GM10847 (cell line): ENCODE measurements around the gene PFKL.

Experiments used
- POLR2A ChIP-seq: IDR thresholded peaks from 2 replicates; pipeline ENCODE4 v1.6.1; 2011; ENCODE audit not compliant: insufficient read length; ENCODE audit errors: extremely low read depth

The PFKL gene

DNA sequence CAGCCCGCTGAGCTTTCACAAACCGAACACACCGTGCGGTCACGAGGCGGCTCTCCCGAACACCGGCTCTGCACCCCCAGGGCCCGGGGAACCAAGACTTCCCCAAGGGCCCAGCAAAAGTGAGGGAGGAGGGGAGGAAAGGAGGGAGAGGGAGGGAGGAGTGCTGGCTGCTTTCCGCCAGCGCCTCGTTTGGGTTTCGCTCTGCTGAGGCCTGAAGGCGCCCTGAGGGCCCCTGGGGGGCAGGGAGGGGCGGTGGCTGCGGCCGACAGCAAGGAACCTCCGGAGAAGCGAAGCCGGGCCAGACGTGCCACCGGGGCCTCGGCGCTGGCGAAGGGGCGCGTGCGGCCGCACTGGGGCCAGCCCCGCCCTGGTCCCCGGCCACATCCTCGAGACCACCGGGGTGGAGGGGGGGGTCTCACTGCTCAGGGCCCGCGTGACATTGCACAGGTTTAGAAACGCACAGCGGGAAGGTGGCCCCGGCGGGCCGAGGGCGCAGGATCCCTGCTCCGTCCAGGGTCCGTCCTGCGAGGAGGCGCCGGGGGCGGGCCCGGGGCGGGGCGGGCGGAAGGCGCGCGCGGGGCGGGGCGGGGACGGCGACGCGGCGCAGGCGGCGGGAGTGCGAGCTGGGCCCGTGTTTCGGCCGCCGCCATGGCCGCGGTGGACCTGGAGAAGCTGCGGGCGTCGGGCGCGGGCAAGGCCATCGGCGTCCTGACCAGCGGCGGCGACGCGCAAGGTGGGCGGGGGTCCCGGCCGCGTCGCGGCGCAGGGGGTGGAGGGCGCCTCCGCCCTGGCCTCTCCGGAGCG lies at the start of gene PFKL:
Gene PFKL (plus strand): TSS at position 596 of the 804 bp plus-strand sequence. CDS start 53 bp downstream, at position 649.
- peak; percentile 46 for TF ChIP-seq POLR2A

DNA sequence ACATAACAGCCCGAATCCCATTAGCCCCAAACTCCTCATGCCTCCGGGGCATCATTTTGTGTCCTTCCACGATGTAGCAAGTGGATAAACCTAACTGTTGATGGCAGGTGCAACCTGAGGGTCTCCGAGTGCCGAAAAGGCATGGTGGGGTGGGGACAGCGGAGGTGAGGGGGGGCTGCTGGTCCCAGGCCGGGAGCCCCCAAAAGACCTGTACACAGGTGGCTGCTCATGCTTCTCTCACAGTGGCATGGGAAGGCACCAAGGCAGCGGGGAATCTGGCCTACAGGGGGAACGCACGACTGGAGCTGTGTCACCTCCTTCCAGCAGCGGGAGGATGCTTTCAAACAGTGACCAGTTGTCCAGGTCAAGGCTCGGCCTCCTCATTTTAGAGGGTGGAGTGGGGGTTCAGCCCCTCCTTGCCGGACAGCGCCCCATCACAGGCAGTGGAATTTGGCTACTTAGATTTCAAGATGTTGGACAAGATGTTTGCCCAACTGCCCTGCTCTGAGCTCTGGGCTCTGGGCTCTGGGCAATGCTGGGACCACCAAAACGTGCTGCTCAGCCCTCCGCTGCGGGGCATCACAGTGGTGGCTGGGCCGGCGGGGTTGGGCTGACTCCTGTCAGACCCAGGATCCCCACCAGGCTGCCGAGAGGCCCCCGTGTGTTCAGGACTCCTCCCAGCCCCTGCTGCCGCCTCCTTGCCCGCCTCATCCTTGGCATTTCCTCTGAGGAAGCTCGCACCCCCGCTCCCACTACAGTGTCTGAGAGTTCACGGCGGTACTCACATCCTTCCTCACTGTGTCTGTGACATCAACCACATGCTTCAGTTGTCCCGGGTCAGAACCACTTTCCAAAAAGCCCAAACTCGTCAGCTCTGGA lies 45.8 kb upstream of the PFKL start:
- no peak for TF ChIP-seq POLR2A

DNA sequence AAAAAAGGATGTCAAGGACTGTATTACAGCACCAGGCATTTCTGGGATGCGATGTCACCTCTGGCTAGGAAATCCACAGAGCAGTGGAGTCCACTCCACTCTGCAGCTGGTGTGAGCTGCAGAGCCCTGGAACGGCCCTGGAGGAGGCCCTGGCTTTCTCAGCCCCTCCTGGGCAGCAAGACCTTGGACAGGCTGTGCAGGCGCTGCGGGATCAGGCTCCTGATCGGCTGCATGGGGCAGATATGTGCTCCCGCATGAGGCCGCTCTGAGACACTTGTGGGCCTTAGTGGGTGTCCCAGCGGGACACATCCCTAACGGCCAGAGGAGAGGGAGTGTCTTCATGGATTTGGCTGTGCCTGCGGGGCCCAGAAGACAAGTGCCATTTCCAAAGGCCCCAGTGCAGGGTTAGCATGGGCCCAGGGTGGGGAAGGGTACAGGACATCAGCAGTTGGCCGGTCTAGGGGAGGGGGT lies 44.3 kb upstream of the PFKL start:
- no peak for TF ChIP-seq POLR2A

- TF ChIP-seq POLR2A = no peak
These were observed 41.7 kb upstream of the PFKL start for GRCh38 chr21:44258056-44258725.

GRCh38 chr21:44259082-44259705 lies 40.7 kb upstream of the PFKL start:
- TF ChIP-seq POLR2A = no peak

GRCh38 chr21:44260066-44260465 lies 39.8 kb upstream of the PFKL start:
- TF ChIP-seq POLR2A = no peak

- TF ChIP-seq POLR2A = no peak
These were observed 38.8 kb upstream of the PFKL start for GRCh38 chr21:44260791-44261631.

DNA sequence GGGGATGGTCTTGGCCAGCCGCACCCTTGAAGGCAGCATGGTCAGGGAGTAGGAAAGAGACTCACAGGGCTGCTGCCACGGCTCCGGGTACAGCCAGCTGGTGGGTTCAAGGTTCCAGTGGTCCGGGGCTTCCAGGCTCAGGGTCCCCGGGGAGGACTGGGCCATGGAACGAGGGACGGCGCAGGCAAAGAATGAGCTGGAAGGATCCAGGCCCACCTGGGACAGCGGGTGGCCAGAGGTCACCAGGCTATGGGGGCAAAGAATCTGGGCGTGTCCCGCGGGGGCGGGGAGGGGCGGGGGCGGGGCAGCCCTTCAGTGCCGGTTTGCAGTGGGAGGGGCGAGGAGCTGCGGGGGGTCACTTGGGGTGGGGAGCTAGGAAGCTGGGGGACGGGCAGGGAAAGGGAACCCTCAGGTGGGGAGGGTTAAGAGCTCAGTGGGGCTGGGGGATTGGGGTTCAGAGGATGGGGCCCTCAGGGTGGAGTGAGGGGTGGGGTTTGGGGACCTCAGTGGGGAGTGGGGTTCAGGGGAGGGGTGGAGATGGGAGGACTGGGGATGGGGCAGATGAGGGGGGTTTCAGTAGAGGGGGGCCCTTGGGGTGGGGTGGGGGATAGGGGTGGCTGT lies 38.1 kb upstream of the PFKL start, which contains the start of gene DNMT3L:
Gene DNMT3L (minus strand): TSS at position 223 of the 621 bp plus-strand sequence. CDS start 638 bp downstream, outside the sequence.
- TF ChIP-seq POLR2A = no peak

GRCh38 chr21:44262338-44263056 lies 37.4 kb upstream of the PFKL start:
- no peak for TF ChIP-seq POLR2A

GRCh38 chr21:44263221-44263760 lies 36.6 kb upstream of the PFKL start:
- no peak for TF ChIP-seq POLR2A

GRCh38 chr21:44263768-44264167 lies 36.1 kb upstream of the PFKL start:
- TF ChIP-seq POLR2A = no peak

DNA sequence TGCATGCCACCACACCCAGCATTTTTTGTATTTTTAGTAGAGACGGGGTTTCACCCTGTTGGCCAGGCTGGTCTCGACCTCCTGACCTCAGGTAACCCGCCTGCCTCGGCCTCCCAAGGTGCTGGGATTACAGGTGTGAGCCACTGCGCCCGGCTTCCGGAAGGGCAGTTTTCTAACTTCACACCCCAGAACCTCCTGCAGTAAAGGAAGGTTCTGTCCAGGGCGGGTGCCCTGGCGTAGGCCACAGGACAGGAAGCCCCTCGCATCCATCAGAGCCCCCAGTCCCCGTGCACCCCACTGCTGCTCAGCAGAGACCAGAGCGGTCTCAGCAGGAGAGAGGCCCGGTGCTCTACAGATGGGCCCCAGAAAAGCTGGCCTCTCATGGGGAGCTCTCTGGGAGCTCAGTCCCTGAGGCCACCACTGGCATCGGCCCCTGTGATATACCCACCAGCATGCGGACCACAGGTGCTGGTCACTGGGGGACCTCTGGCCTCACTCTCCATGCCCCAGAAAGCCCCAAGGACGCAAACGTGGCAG lies 34.1 kb upstream of the PFKL start:
- no peak for TF ChIP-seq POLR2A
